Purkinje cell (primary cell): ENCODE measurements around the gene TPP2. TPM values are rescaled to one million over a fixed set of nuclear protein-coding genes. Genes with fewer than 3 reads are reported as not detected.

Experiments
- polyA plus RNA-seq: library from polyadenylated mRNA; unstranded; fragments of >200 nt; fragmentation: Nextera tagmentation; gene quantifications from 2 replicates; pipeline ENCODE4 v1.2.1, GENCODE V29; 2014

The TPP2 gene
- 17.7 and 20.5 TPM in 2 replicates for polyA plus RNA-seq

DNA sequence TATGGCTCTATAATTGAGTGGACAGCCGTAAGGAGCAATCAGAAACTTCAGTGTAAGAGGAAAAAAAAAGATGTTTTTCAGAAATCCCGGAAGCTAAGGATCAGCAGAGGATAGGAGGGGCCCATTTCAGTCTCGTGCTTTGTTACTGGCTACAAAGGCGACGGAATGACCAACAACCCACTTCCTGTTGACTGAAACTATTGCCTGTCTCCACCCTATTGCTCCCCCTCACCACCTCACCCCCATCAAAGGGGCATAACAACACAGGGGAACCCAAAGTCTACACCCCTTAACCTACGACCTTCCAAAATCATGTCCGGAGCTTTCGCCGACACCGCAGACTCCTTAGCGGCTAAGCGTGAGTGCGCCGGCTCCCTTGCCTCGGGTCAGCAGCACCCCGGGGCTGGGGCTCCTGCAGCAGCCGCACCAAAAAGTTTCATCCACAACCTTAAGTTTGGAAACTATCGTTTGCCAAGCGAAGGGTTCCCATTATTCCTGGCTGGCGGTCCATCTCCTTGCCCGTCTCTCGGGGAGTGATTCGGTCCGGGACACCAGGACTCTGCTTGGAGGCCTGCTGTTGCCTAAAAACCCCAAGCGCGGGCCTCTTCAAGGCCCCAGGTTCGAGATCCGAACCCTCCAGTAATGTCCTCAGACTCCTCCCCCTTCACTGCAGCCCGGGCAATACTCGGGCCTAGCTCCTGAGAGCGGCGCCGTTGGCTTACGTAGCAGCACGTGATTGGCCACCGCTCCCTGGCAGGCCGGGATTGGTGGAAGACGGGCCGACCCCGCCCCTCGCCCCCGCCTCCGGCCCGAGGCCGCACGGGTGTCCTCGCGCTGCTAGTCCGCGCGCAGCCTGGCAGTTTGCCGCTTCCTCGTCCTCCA, at the start of gene TPP2:
Gene TPP2, plus strand, starts transcription at position 840 of the 882 bp plus-strand sequence. CDS start 53 bp downstream, outside the sequence.

DNA sequence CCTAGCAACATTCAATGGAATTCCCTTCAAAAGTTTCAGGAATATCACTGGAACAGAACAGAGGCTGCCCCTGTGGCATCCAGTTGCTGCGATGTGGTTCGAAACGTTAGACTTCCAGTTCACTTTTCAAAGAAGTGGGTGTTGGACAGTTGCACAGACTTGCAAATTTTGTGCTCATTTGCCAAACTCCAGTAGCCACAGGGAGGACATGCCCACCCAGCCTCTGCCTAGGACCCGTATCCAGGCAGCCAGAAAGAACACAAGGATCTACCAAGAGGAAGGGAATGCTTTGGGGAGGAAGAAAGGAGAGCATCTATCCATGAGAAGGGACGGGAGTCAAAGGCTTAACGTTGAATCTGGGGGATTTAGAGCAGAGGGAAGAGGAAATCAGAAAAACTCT, 98.2 kb downstream of the TPP2 start, which contains the start of gene METTL21C:
Gene METTL21C, minus strand, starts transcription at position 108 of the 400 bp plus-strand sequence. CDS start 546 bp downstream, outside the sequence.

Other genes with a start within 250 kb of the TPP2 start
- gene FGF14, start 194.9 kb upstream of the TPP2 start, polyA plus RNA-seq = 50.7 and 84.0 TPM in 2 replicates
- gene METTL21C, start 98.1 kb downstream of the TPP2 start, polyA plus RNA-seq = 21.0 and 24.3 TPM in 2 replicates
- gene TEX30, start 176.8 kb downstream of the TPP2 start, polyA plus RNA-seq = 64.3 and 87.1 TPM in 2 replicates
- gene POGLUT2, start 202.0 kb downstream of the TPP2 start, polyA plus RNA-seq = 3.0 and 3.1 TPM in 2 replicates
- gene BIVM, start 202.1 kb downstream of the TPP2 start, polyA plus RNA-seq = 13.9 and 22.3 TPM in 2 replicates
- gene ERCC5, start 249.0 kb downstream of the TPP2 start, polyA plus RNA-seq = 42.5 and 64.6 TPM in 2 replicates